Parathyroid adenoma (tissue), 2 donors: ENCODE measurements around the gene UACA.

Experiments
- H2AFZ ChIP-seq: fragments of 300-600 bp; sonication (generic); one replicate; pipeline ENCODE4 v1.7.0; 2017; ENCODE audit warnings: antibody characterized with exemption, mild to moderate bottlenecking
- H3K27ac ChIP-seq: fragments of 300-600 bp; sonication (generic); one replicate; pipeline ENCODE4 v1.7.0; 2017
- H3K27me3 ChIP-seq: fragments of 300-600 bp; sonication (generic); one replicate; pipeline ENCODE4 v1.7.0; 2017; ENCODE audit warnings: low read length; ENCODE audit not compliant: control insufficient read depth, insufficient read depth
- H3K36me3 ChIP-seq: fragments of 300-600 bp; sonication (generic); one replicate; pipeline ENCODE4 v1.7.0; 2017; ENCODE audit warnings: low read length; ENCODE audit not compliant: control insufficient read depth, insufficient read depth
- H3K4me1 ChIP-seq: fragments of 300-600 bp; sonication (generic); one replicate; pipeline ENCODE4 v1.7.0; 2017; ENCODE audit warnings: control low read depth
- H3K4me2 ChIP-seq: fragments of 300-600 bp; sonication (generic); one replicate; pipeline ENCODE4 v1.7.0; 2017; ENCODE audit warnings: low read length
- H3K4me3 ChIP-seq: fragments of 300-600 bp; sonication (generic); one replicate; pipeline ENCODE4 v1.7.0; 2017; ENCODE audit warnings: low read depth, low read length
- H3K79me2 ChIP-seq: fragments of 300-600 bp; sonication (generic); one replicate; pipeline ENCODE4 v1.7.0; 2017; ENCODE audit warnings: control low read depth
- H3K9ac ChIP-seq: fragments of 300-600 bp; sonication (generic); one replicate; pipeline ENCODE4 v1.7.0; 2017; ENCODE audit warnings: mild to moderate bottlenecking
- H3K9me3 ChIP-seq: fragments of 300-600 bp; sonication (generic); one replicate; pipeline ENCODE4 v1.7.0; 2017; ENCODE audit warnings: low read length; ENCODE audit not compliant: control insufficient read depth
- CTCF ChIP-seq: fragments of 300-600 bp; sonication (generic); IDR thresholded peaks from one replicate; pipeline ENCODE4 v1.7.0; 2017; ENCODE audit warnings: antibody characterized with exemption, mild to moderate bottlenecking
- donor health status: primary hyperparathyroidism.

The UACA gene

GRCh38 chr15:70614221-70614620, 149.1 kb downstream of the UACA start:
- TF ChIP-seq CTCF, result no peak
- no peak overlapping the region for H2AFZ ChIP-seq

DNA sequence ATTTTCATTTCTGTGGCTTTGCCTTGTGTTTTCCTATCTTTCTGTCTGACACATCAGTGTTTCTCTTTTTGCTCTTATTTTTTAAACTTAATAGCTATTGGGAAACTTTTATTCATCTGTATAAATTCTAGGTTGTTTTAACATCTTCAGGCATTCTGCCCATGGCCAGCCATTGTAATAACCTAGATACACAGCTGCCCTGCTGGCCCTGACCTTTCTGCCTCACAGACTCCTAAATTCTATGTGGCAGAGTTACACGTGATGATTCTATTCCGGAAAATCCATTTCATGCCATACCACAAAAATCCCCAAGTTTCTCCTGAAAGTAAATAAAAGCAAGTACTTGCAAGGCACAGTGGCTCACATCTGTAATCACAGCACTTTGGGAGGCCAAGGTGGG, 150.1 kb downstream of the UACA start:
- H3K27ac ChIP-seq, result no peak overlapping the region
- H3K9me3 ChIP-seq, result no peaks in the 10 kb centered on the region
- no peak overlapping the region for H3K4me3 ChIP-seq
- H3K4me1 ChIP-seq, result no peaks in the 10 kb centered on the region
- no peaks in the 10 kb centered on the region for H3K36me3 ChIP-seq
- H3K4me2 ChIP-seq, result no peak overlapping the region
- no peak for TF ChIP-seq CTCF
- no peaks in the 10 kb centered on the region for H3K79me2 ChIP-seq
- H2AFZ ChIP-seq, result no peak overlapping the region
- no peaks in the 10 kb centered on the region for H3K27me3 ChIP-seq
- H3K9ac ChIP-seq, result no peak overlapping the region

More at GRCh38 chr15:70614221-70614620, 149.1 kb downstream of the UACA start:
- no peak overlapping the region for H3K4me3 ChIP-seq
- H3K27ac ChIP-seq, result no peak overlapping the region
- H3K27me3 ChIP-seq, result no peaks in the 10 kb centered on the region
- H3K36me3 ChIP-seq, result no peaks in the 10 kb centered on the region
- H3K4me2 ChIP-seq, result no peak overlapping the region
- no peaks in the 10 kb centered on the region for H3K9me3 ChIP-seq
- no peak overlapping the region for H3K9ac ChIP-seq
- no peaks in the 10 kb centered on the region for H3K79me2 ChIP-seq
- no peaks in the 10 kb centered on the region for H3K4me1 ChIP-seq

DNA sequence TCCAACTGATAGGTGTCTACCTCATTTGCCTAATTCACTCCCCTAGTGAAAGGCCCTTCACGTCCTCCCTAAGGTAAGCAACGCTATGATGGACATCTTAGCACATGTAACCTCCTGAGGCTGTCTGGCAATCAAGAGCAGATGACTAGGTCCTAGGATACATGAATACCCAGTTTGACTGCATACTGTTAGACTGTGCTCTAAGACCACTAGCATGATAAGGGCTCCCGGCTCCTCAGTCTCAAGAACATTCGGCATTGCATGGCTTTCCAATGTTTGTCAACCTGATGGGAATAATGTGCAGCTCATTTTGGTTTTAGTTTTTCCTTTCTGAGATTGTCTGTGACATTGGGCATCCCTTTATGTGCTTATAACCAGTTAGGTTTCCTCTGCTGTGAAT, 152.1 kb downstream of the UACA start:
- Histone ChIP-seq H3K9me3 (no peaks in the 10 kb centered on the region), H3K4me3 (no peak overlapping the region), H3K36me3 (no peaks in the 10 kb centered on the region), H3K27ac (no peak overlapping the region), H3K9ac (no peak overlapping the region), H3K4me1 (no peaks in the 10 kb centered on the region), H3K4me2 (no peak overlapping the region), H3K27me3 (no peaks in the 10 kb centered on the region), H3K79me2 (no peaks in the 10 kb centered on the region), H2AFZ (no peak overlapping the region)
- no peak for TF ChIP-seq CTCF

DNA sequence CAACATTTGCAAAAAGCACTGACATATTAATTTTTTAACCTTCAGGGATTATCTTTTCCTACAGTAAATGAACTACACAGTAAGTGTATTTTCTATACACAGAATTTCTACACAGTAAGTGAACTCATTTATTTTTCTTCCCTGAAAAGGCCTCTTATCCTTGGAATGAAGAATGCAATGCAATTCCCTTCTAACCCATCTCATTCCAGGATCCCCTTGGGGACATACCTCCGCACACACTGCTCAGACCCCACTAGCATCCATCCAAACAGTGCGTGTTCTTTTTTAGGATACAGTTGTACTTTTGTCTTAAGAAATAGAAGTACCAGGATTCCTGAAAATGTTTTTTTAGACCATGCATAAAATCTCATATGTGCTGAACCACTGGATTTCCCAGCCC, 152.8 kb downstream of the UACA start:
- Histone ChIP-seq H2AFZ (no peak overlapping the region), H3K4me1 (no peaks in the 10 kb centered on the region), H3K4me2 (no peak overlapping the region), H3K27me3 (no peaks in the 10 kb centered on the region), H3K9me3 (no peaks in the 10 kb centered on the region), H3K79me2 (no peaks in the 10 kb centered on the region), H3K27ac (no peak overlapping the region), H3K9ac (no peak overlapping the region), H3K36me3 (no peaks in the 10 kb centered on the region), H3K4me3 (no peak overlapping the region)
- TF ChIP-seq CTCF, result no peak

GRCh38 chr15:70609889-70610288, 153.5 kb downstream of the UACA start:
- Histone ChIP-seq H3K79me2 (no peaks in the 10 kb centered on the region), H3K4me1 (no peaks in the 10 kb centered on the region), H3K9ac (no peak overlapping the region), H3K36me3 (no peaks in the 10 kb centered on the region), H3K27ac (no peak overlapping the region), H3K27me3 (no peaks in the 10 kb centered on the region), H3K4me2 (no peak overlapping the region), H3K4me3 (no peak overlapping the region), H2AFZ (no peak overlapping the region), H3K9me3 (no peaks in the 10 kb centered on the region)
- TF ChIP-seq CTCF, result no peak
